Muscle of arm (tissue), 12 donors: ENCODE results near the gene KIAA0586. TPM values are rescaled to one million over a fixed set of nuclear protein-coding genes. Genes with fewer than 3 reads are reported as not detected.
"Not testable (repeated sequence)": the region's sequence is repeated elsewhere in the genome, so short reads cannot be mapped to it uniquely, and the experiment has no call there.

Experiments used
- DNase-seq: peaks from one replicate; pipeline ENCODE4 v3.0.0-alpha.2; 2013
- polyA plus RNA-seq, 12 donors: library from polyadenylated mRNA; unstranded; fragments of 120-200 nt; gene quantifications; one replicate each; pipeline ENCODE4 v1.2.1, GENCODE V29; 2013; ENCODE audit not compliant: insufficient read length in 12 of 12

Gene KIAA0586
- polyA plus RNA-seq, 12 donors, result 11.2 to 21.5 (median 19.6) TPM; not detected in 1

GRCh38 chr14:58463147-58463546, 35.6 kb downstream of the KIAA0586 start:
- no peak for DNase-seq

GRCh38 chr14:58464652-58465051, 37.1 kb downstream of the KIAA0586 start:
- DNase-seq, result no peak

GRCh38 chr14:58465421-58465820, 37.9 kb downstream of the KIAA0586 start:
- DNase-seq, result no peak

- DNase-seq, result no peak
These were observed 38.9 kb downstream of the KIAA0586 start for GRCh38 chr14:58466459-58466858.

GRCh38 chr14:58467575-58467974, 40.1 kb downstream of the KIAA0586 start:
- DNase-seq, result no peak

- no peak for DNase-seq
These were observed 41.8 kb downstream of the KIAA0586 start for GRCh38 chr14:58469309-58469708.

GRCh38 chr14:58476320-58476719, 48.8 kb downstream of the KIAA0586 start:
- DNase-seq, result no peak

- DNase-seq, result no peak
These were observed 50.1 kb downstream of the KIAA0586 start for GRCh38 chr14:58477653-58478052.

- not testable (repeated sequence) for DNase-seq
These were observed 50.8 kb downstream of the KIAA0586 start for GRCh38 chr14:58478329-58478728.

GRCh38 chr14:58479975-58480374, 52.5 kb downstream of the KIAA0586 start:
- DNase-seq, result no peak

- DNase-seq, result no peak
These were observed 56.7 kb downstream of the KIAA0586 start for GRCh38 chr14:58484176-58484575.

GRCh38 chr14:58488550-58488949, 61.0 kb downstream of the KIAA0586 start:
- no peak for DNase-seq

GRCh38 chr14:58491593-58491992, 64.1 kb downstream of the KIAA0586 start:
- DNase-seq, result no peak

GRCh38 chr14:58492044-58492443, 64.5 kb downstream of the KIAA0586 start:
- no peak for DNase-seq

GRCh38 chr14:58501214-58501816, 73.8 kb downstream of the KIAA0586 start:
- DNase-seq, result peak; percentile 52

- DNase-seq, result no peak
These were observed 85.8 kb downstream of the KIAA0586 start for GRCh38 chr14:58513272-58513671.

GRCh38 chr14:58517592-58517991, 90.1 kb downstream of the KIAA0586 start:
- no peak for DNase-seq

GRCh38 chr14:58525691-58526090, 98.2 kb downstream of the KIAA0586 start:
- not testable (repeated sequence) for DNase-seq

GRCh38 chr14:58533446-58533845, 105.9 kb downstream of the KIAA0586 start:
- peak; percentile 20 for DNase-seq

GRCh38 chr14:58535044-58535443, 107.5 kb downstream of the KIAA0586 start:
- no peak for DNase-seq

GRCh38 chr14:58537004-58537403, 109.5 kb downstream of the KIAA0586 start:
- no peak for DNase-seq

GRCh38 chr14:58540749-58541632, 113.5 kb downstream of the KIAA0586 start:
- peak; percentile 33 for DNase-seq

- no peak for DNase-seq
These were observed 114.1 kb downstream of the KIAA0586 start for GRCh38 chr14:58541633-58542022.
